A549 (cell line): ENCODE data around the gene PLXDC1. TPM values are rescaled to one million over a fixed set of nuclear protein-coding genes. Genes with fewer than 3 reads are reported as not detected.

ENCODE experiments used
- ATAC-seq, 2 experiments: fragments of 200-7000 bp in 1 of 2; fragments of >200 bp in 1 of 2; cut with Nextera tagmentation in 1 of 2; cut with Tn5 transposase in 1 of 2; 3 replicates each; pipeline versions ENCODE4 v1.8.0 to v1.9.1; 2018 to 2020; ENCODE audit warnings: mild to moderate bottlenecking in 1 of 2, moderate library complexity in 1 of 2
- CTCF ChIA-PET: fragments of 300-600 bp; sonication (Branson Sonifier 250); formaldehyde crosslinking; extraction: SDS; loops from one replicate; lab custom pipeline; 2021; ENCODE audit warnings: antibody characterized with exemption, inconsistent platforms; lab: Yijun Ruan, JAX
- POLR2A ChIA-PET: fragments of 350-600 bp; formaldehyde crosslinking; extraction: SDS; loops from one replicate; lab custom pipeline; 2021; ENCODE audit warnings: antibody characterized with exemption, inconsistent platforms; lab: Yijun Ruan, JAX
- DNase-seq, 2 experiments: peaks; one replicate each; pipeline versions ENCODE4 v3.0.0 to v3.0.0-alpha.2; 2011 to 2016; ENCODE audit warnings: low read depth in 1 of 2, low spot score in 1 of 2
- FAIRE-seq: peaks from 2 replicates; lab custom pipeline; 2011; peaks lifted over from hg19 to GRCh38; lab: Jason Lieb, UNC
- H3K27ac ChIP-seq, 2 experiments: fragments of >200 bp; sonication (Bioruptor Twin); formaldehyde crosslinking; 3 replicates each; pipeline ENCODE4 v1.5.1; 2016 to 2017
- H3K4me1 ChIP-seq: fragments of >200 bp; sonication (Bioruptor Twin); formaldehyde crosslinking; 3 replicates; pipeline ENCODE4 v1.6.1; 2016
- H3K4me2 ChIP-seq: fragments of >200 bp; sonication (Bioruptor Twin); formaldehyde crosslinking; 3 replicates; pipeline ENCODE4 v1.6.1; 2016
- H3K4me3 ChIP-seq: fragments of >200 bp; sonication (Bioruptor Twin); formaldehyde crosslinking; 3 replicates; pipeline ENCODE4 v1.5.1; 2016
- H3K9me3 ChIP-seq: fragments of >200 bp; sonication (Bioruptor Twin); formaldehyde crosslinking; 3 replicates; pipeline ENCODE4 v1.6.1; 2016
- BHLHE40 ChIP-seq: IDR thresholded peaks from 2 replicates; pipeline ENCODE4 v1.6.1; 2012; ENCODE audit warnings: low read depth, low read length, inconsistent platforms
- CEBPB ChIP-seq, 2 experiments: fragments of >200 bp in 1 of 2; sonication (Bioruptor Twin) in 1 of 2; formaldehyde crosslinking in 1 of 2; IDR thresholded peaks; 2 replicates each; pipeline ENCODE4 v1.6.1; 2012 to 2016
- CHD4 ChIP-seq: fragments of 200-600 bp; sonication (generic); IDR thresholded peaks from 2 replicates; pipeline ENCODE4 v1.6.1; 2016; ENCODE audit warnings: antibody characterized with exemption, mild to moderate bottlenecking, borderline replicate concordance
- EP300 ChIP-seq, 2 experiments: fragments of >200 bp; sonication (Bioruptor Twin); formaldehyde crosslinking; IDR thresholded peaks; 2 replicates in 1 of 2; 3 replicates in 1 of 2; pipeline ENCODE4 v1.6.1; 2016 to 2017
- ESRRA ChIP-seq: fragments of 150-350 bp; IDR thresholded peaks from 2 replicates; pipeline ENCODE4 v1.6.1; 2014; ENCODE audit warnings: mild to moderate bottlenecking, low read length, borderline replicate concordance
- FOSL2 ChIP-seq, 2 experiments: fragments of 450-650 bp in 1 of 2; fragments of >200 bp in 1 of 2; sonication (Bioruptor Twin) in 1 of 2; formaldehyde crosslinking; IDR thresholded peaks; 2 replicates each; pipeline versions ENCODE4 v1.5.0 to v1.6.1; 2016 to 2020; ENCODE audit warnings: mild to moderate bottlenecking in 1 of 2, moderate library complexity in 1 of 2
- FOXS1 ChIP-seq: fragments of 250-450 bp; sonication (Bioruptor Pico); IDR thresholded peaks from 2 replicates; pipeline ENCODE4 v1.5.0; 2020; ENCODE audit warnings: mild to moderate bottlenecking, moderate library complexity
- HDAC2 ChIP-seq: fragments of 200-600 bp; sonication (generic); IDR thresholded peaks from 2 replicates; pipeline ENCODE4 v1.6.1; 2016
- HOXB13 ChIP-seq: fragments of 250-450 bp; sonication (Bioruptor Pico); IDR thresholded peaks from 2 replicates; pipeline ENCODE4 v1.5.0; 2020; ENCODE audit warnings: low read depth, mild to moderate bottlenecking, moderate library complexity
- HOXB5 ChIP-seq: fragments of 250-450 bp; sonication (Bioruptor Pico); IDR thresholded peaks from 2 replicates; pipeline ENCODE4 v1.5.0; 2020; ENCODE audit warnings: mild to moderate bottlenecking, moderate library complexity
- JUNB ChIP-seq: fragments of >200 bp; sonication (Bioruptor Twin); formaldehyde crosslinking; IDR thresholded peaks from 2 replicates; pipeline ENCODE4 v1.6.1; 2016
- KDM1A ChIP-seq: fragments of 200-600 bp; sonication (generic); IDR thresholded peaks from 2 replicates; pipeline ENCODE4 v1.6.1; 2016; ENCODE audit warnings: low read depth, mild to moderate bottlenecking
- KDM5A ChIP-seq: fragments of 200-600 bp; sonication (generic); IDR thresholded peaks from 2 replicates; pipeline ENCODE4 v1.6.1; 2016; ENCODE audit warnings: antibody characterized with exemption, mild to moderate bottlenecking
- MAZ ChIP-seq: fragments of 150-350 bp; IDR thresholded peaks from 2 replicates; pipeline ENCODE4 v1.6.1; 2014; ENCODE audit warnings: antibody characterized with exemption, low read depth, low read length, borderline replicate concordance
- NPAS2 ChIP-seq: fragments of 250-450 bp; sonication (Bioruptor Pico); IDR thresholded peaks from 2 replicates; pipeline ENCODE4 v1.8.0; 2022; ENCODE audit warnings: mild to moderate bottlenecking, moderate library complexity, borderline replicate concordance
- RAD21 ChIP-seq, 2 experiments: fragments of >200 bp in 1 of 2; sonication (Bioruptor Twin) in 1 of 2; formaldehyde crosslinking in 1 of 2; IDR thresholded peaks in 1 of 2; conservative IDR thresholded peaks in 1 of 2; 2 replicates in 1 of 2; 3 replicates in 1 of 2; pipeline ENCODE4 v1.6.1; 2012 to 2018; ENCODE audit warnings: inconsistent platforms in 1 of 2
- SMC3 ChIP-seq: fragments of >200 bp; sonication (Bioruptor Twin); formaldehyde crosslinking; IDR thresholded peaks from 3 replicates; pipeline ENCODE4 v1.6.1; 2018; ENCODE audit warnings: inconsistent platforms
- WGBS: methylation state at CpG from one replicate; pipeline ENCODE4 v1.1.6; 2017; ENCODE audit errors: missing lambda C conversion rate; 5-methylcytosine and 5-hydroxymethylcytosine counted together
- polyA plus RNA-seq, 4 experiments: library from polyadenylated mRNA; depleted of rRNA in 3 of 4; stranded (reverse); fragments of >200 nt; fragmentation: RNase III in 1 of 4; extraction: RNeasy Plus Mini Kit Qiagen cat#74134 plus additional on column Dnase treatment in 1 of 4; gene quantifications; 2 replicates in 3 of 4; 3 replicates in 1 of 4; pipeline ENCODE4 v1.2.3, GENCODE V29; 2011 to 2017
- TF ChIP-seq, protein P1 (sequence below): fragments of >200 bp; sonication (Bioruptor Twin); formaldehyde crosslinking; IDR thresholded peaks from 2 replicates; pipeline ENCODE4 v1.6.1; 2016
- TF ChIP-seq, protein P2 (sequence below): IDR thresholded peaks from 2 replicates; pipeline ENCODE4 v1.6.1; 2012
- TF ChIP-seq, protein P3 (sequence below): IDR thresholded peaks from 2 replicates; pipeline ENCODE4 v1.6.1; 2012; ENCODE audit warnings: low read depth, borderline replicate concordance
- TF ChIP-seq, protein P4 (sequence below): fragments of 150-350 bp; IDR thresholded peaks from 2 replicates; pipeline ENCODE4 v1.6.1; 2014; ENCODE audit warnings: low read depth, mild to moderate bottlenecking, low read length
- TF ChIP-seq, protein P5 (sequence below): fragments of 200-600 bp; sonication (generic); IDR thresholded peaks from 2 replicates; pipeline ENCODE4 v1.6.1; 2016; ENCODE audit warnings: antibody characterized with exemption, mild to moderate bottlenecking, moderate library complexity
- TF ChIP-seq, protein P6 (sequence below): fragments of 250-450 bp; sonication (Bioruptor Pico); IDR thresholded peaks from 2 replicates; pipeline ENCODE4 v1.5.0; 2020; ENCODE audit warnings: low read depth, mild to moderate bottlenecking, moderate library complexity
- TF ChIP-seq, protein P7 (sequence below): fragments of 450-650 bp; IDR thresholded peaks from 2 replicates; pipeline ENCODE4 v1.6.1; 2014; ENCODE audit warnings: antibody characterized with exemption

Gene PLXDC1
- polyA plus RNA-seq, 2 of the 4 experiments (the other 2 are of a cell fraction): 0.31 to 0.36 TPM

DNA sequence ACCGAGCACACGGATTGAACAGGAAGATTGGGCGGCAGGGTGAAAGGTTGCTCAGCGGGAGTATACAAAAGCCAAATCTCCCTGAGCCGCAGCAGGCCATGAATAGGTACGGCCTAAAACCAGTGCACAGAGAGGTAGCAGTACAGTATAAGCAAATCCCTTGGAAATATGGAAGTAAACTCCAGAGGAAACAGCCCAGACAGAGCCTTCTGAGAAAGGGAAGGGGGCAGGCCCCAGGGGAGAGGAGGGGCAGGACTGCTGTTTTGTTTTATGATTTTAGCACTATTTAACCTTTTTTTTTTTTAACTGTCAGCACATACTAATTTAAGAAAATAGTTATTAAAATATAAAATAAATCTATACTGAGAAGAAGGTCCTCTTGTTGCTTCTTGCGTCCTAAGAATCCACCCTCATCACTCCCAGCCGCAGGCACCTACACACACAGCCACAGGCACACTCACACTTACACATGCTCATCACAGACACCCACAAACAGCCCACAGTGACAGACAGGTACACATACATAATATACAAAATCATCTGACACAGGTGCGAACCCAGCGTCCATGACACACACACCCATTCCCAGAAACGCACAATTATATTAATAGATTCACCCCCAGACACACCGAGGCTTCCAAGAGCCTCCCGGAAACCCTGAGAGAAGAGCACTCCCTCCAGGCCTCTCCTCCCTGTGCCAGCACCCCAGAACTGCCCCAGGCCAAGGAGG, 12.8 kb downstream of the PLXDC1 start:
- 87% methylated on average over 13 of the region's 13 CpGs for WGBS
- Histone ChIP-seq H3K4me1 (no peaks in the 10 kb centered on the region), H3K9me3 (no peaks in the 10 kb centered on the region), H3K4me2 (no peak overlapping the region)
- ATAC-seq: peak in 1 of 2 experiments; percentile 21; a peak in 2 of 6 replicates
- no peak for TF ChIP-seq FOSL2 (IDR thresholded peaks at IDR 0.05)
- TF ChIP-seq FOSL2 (CRISPR knock-in tag; IDR thresholded peaks at IDR 0.05): no peak
- no peak for TF ChIP-seq CHD4
- TF ChIP-seq SMC3: no peak
- TF ChIP-seq KDM1A: no peak
- TF ChIP-seq, protein P1, sequence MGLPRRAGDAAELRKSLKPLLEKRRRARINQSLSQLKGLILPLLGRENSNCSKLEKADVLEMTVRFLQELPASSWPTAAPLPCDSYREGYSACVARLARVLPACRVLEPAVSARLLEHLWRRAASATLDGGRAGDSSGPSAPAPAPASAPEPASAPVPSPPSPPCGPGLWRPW: no peak
- TF ChIP-seq HOXB5: no peak
- TF ChIP-seq, protein P2, sequence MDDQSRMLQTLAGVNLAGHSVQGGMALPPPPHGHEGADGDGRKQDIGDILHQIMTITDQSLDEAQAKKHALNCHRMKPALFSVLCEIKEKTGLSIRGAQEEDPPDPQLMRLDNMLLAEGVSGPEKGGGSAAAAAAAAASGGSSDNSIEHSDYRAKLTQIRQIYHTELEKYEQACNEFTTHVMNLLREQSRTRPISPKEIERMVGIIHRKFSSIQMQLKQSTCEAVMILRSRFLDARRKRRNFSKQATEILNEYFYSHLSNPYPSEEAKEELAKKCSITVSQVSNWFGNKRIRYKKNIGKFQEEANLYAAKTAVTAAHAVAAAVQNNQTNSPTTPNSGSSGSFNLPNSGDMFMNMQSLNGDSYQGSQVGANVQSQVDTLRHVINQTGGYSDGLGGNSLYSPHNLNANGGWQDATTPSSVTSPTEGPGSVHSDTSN: no peak
- TF ChIP-seq HOXB13 (CRISPR knock-in tag): no peak
- TF ChIP-seq ESRRA: no peak
- TF ChIP-seq MAZ: no peak
- TF ChIP-seq, all 56 proteins: peak for 0
- no peak for FAIRE-seq
- ChIA-PET CTCF (interaction anchor here (0.8 to 29.6 kb wide), 7 partner anchors 10 to 129 kb away, joined by 3 to 612 read pairs (median 4); partner anchors contain the start of gene ARL5C), POLR2A (interaction anchor here (0.7 kb wide), 1 partner anchor 258 kb away, joined by 3 read pairs; no protein-coding TSS in a partner anchor)
- Histone ChIP-seq H3K27ac (no peak overlapping the region), H3K4me3 (no peak overlapping the region)
- DNase-seq: no peak

DNA sequence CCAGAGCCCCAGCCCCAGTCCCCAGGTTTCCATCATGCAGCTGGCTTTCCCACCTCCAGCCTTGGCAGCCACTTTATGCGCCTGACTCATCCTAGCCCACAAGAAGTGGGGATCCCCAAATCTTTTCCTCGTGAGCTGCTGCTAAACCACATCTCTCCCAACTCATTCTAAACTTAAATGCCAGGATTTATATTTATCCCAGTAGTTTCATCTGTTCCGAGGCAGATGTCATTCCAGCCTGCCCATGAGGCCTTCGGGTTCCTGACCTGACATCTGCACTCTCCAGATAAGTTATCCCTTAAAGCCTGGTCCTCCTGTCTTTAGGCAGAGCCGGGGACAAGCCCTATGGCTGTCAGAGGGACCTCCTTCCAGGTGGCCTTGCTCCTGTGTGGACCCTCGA, 16.6 kb downstream of the PLXDC1 start:
- ChIA-PET POLR2A (no interaction called here), CTCF (interaction anchor here (0.9 to 2.0 kb wide), 8 partner anchors 10 to 152 kb away, joined by 3 to 5 read pairs (median 4); no protein-coding TSS in a partner anchor)
- ATAC-seq: no peak
- no peak overlapping the region for H3K4me2 ChIP-seq
- no peaks in the 10 kb centered on the region for H3K9me3 ChIP-seq
- no peak for FAIRE-seq
- H3K27ac ChIP-seq: no peak overlapping the region
- H3K4me1 ChIP-seq: 0 out of 3 replicates have a peak, but pooled peaks cover 8% of the 10 kb centered on the region
- no peak overlapping the region for H3K4me3 ChIP-seq
- TF ChIP-seq, protein P3, sequence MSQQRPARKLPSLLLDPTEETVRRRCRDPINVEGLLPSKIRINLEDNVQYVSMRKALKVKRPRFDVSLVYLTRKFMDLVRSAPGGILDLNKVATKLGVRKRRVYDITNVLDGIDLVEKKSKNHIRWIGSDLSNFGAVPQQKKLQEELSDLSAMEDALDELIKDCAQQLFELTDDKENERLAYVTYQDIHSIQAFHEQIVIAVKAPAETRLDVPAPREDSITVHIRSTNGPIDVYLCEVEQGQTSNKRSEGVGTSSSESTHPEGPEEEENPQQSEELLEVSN: no peak
- TF ChIP-seq, protein P4, sequence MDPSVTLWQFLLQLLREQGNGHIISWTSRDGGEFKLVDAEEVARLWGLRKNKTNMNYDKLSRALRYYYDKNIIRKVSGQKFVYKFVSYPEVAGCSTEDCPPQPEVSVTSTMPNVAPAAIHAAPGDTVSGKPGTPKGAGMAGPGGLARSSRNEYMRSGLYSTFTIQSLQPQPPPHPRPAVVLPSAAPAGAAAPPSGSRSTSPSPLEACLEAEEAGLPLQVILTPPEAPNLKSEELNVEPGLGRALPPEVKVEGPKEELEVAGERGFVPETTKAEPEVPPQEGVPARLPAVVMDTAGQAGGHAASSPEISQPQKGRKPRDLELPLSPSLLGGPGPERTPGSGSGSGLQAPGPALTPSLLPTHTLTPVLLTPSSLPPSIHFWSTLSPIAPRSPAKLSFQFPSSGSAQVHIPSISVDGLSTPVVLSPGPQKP: no peak
- TF ChIP-seq, protein P5, sequence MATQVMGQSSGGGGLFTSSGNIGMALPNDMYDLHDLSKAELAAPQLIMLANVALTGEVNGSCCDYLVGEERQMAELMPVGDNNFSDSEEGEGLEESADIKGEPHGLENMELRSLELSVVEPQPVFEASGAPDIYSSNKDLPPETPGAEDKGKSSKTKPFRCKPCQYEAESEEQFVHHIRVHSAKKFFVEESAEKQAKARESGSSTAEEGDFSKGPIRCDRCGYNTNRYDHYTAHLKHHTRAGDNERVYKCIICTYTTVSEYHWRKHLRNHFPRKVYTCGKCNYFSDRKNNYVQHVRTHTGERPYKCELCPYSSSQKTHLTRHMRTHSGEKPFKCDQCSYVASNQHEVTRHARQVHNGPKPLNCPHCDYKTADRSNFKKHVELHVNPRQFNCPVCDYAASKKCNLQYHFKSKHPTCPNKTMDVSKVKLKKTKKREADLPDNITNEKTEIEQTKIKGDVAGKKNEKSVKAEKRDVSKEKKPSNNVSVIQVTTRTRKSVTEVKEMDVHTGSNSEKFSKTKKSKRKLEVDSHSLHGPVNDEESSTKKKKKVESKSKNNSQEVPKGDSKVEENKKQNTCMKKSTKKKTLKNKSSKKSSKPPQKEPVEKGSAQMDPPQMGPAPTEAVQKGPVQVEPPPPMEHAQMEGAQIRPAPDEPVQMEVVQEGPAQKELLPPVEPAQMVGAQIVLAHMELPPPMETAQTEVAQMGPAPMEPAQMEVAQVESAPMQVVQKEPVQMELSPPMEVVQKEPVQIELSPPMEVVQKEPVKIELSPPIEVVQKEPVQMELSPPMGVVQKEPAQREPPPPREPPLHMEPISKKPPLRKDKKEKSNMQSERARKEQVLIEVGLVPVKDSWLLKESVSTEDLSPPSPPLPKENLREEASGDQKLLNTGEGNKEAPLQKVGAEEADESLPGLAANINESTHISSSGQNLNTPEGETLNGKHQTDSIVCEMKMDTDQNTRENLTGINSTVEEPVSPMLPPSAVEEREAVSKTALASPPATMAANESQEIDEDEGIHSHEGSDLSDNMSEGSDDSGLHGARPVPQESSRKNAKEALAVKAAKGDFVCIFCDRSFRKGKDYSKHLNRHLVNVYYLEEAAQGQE: no peak
- TF ChIP-seq CEBPB (IDR thresholded peaks at IDR 0.05): no peak
- TF ChIP-seq JUNB: no peak
- TF ChIP-seq KDM1A: no peak
- no peak for TF ChIP-seq NPAS2
- TF ChIP-seq RAD21 (conservative IDR thresholded peaks at IDR 0.05 in 1 of 2, IDR thresholded peaks at IDR 0.05 in 1 of 2): no peak
- no peak for TF ChIP-seq KDM5A
- TF ChIP-seq BHLHE40: no peak
- TF ChIP-seq FOXS1 (CRISPR knock-in tag): no peak
- TF ChIP-seq, protein P6, sequence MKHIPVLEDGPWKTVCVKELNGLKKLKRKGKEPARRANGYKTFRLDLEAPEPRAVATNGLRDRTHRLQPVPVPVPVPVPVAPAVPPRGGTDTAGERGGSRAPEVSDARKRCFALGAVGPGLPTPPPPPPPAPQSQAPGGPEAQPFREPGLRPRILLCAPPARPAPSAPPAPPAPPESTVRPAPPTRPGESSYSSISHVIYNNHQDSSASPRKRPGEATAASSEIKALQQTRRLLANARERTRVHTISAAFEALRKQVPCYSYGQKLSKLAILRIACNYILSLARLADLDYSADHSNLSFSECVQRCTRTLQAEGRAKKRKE (CRISPR knock-in tag): no peak
- TF ChIP-seq, protein P7, sequence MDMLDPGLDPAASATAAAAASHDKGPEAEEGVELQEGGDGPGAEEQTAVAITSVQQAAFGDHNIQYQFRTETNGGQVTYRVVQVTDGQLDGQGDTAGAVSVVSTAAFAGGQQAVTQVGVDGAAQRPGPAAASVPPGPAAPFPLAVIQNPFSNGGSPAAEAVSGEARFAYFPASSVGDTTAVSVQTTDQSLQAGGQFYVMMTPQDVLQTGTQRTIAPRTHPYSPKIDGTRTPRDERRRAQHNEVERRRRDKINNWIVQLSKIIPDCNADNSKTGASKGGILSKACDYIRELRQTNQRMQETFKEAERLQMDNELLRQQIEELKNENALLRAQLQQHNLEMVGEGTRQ: no peak
- TF ChIP-seq HDAC2: no peak
- TF ChIP-seq EP300 (IDR thresholded peaks at IDR 0.05): no peak
- DNase-seq: no peak
- WGBS: 65% methylated on average over 6 of the region's 6 CpGs
